Stimulated activated CD8-positive, alpha-beta memory T cell treated with anti-CD3 and anti-CD28 coated beads, Interleukin-7, amount 100 ng/mL, for 48 hours (primary cell): ENCODE data around the gene PLEKHM2.

Experiments used
- DNase-seq, 2 donors: peaks; one replicate each; pipeline ENCODE4 v3.0.0-alpha.2; 2020; ENCODE audit warnings: low read depth in 1 of 2; ENCODE audit errors: extremely low read depth in 1 of 2

PLEKHM2 gene

DNA sequence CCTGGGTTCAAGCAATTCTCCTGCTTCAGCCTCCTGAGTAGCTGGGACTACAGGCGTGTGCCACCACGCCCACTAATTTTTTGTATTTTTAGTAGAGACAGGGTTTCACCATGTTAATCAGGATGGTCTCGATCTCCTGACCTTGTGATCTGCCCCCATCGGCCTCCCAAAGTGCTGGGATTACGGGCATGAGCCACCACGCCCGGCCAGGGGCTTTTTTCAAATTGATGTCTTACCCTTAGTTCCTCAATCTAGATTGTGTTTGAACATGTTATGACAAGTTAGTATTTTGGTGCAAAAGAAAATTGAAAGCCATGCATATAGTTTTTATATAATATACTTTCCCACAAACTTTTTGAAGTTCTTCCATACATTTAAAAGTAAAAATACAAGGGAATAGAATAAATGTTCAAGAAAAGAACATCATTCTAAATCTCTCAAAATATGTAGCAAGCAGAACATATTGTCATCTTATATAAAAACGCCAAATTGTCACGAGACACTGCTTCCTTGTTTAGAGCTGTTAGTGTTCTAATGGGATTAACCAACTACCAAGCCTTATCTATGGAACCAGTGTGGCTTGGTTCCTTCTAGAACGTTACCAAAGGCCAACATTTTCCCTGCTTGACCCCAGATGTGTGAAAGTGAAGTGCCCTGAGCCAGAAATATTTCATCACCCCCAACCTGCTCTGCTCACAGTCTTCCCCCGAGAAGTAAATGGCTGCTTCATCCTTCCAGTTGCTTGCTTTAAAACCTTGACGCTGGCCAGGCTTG lies 9.5 kb upstream of the PLEKHM2 start:
- no peak for DNase-seq

DNA sequence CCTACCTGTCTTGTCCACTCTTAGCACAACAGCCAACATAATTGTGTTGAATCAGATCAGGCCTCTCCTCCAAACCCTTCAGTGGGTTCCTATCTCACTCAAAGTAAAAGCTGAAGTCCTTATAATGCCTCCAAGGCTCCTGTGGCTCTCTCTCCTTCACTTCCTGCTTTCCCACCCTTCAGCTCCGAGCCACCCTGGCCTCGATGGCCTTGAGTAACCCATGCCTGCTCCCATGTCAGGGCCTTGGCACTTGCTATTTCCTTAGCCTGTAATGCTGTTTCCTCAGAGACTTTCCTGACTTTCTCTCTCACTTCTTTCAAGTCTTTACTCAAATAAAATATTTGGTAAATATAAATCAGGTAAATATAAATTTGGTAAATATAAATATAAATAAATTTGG lies 8.1 kb upstream of the PLEKHM2 start:
- DNase-seq = no peak

DNA sequence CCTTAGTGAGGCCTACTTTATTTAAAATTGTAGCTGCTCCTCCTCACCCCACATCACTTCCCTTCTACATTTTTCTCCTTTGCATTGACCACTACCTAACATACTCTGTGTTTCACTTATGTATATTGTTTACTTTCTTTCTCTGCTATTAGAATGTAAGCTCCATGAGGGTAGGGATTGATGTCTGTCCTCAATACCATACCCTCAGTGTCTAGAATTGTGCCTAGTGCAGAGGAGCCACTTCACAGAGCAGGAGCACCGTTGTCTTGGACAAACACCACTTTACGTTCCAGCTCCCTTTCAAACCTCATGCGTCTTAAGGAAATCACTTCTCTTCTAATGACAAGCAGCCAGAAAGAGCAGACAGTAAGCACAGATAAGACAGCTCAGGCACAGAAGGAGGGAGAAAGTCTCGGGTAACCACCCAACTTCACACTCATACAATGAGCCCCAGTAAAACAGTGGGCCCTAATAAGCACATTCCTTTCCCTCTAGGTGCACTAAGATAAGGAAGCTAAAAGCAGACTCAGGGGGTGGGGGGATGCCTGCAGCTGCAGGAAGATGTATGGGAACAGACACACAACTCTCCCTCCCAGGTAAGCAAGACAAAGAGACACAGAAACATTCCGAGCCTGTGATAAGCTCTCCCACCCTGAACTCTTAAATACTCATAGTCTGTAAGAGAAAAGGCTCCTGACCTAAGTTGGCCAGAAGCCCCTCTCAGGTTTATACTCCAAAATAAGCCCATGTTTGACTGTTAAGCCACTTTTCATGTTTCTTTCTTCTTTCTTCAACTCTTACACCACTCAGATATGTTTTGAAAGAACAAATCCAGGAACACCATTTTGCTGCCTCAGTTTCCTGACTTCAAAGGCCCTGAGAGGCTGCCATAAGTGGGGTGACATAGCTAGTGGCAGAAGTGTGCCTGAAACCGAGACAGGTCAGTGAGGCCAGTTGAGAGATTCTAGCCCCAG lies 7.1 kb upstream of the PLEKHM2 start:
- DNase-seq = no peak

GRCh38 chr1:15678578-15678977 lies 5.5 kb upstream of the PLEKHM2 start:
- no peak for DNase-seq

- DNase-seq = no peak
Measured at GRCh38 chr1:15680131-15680530, 4.0 kb upstream of the PLEKHM2 start.

DNA sequence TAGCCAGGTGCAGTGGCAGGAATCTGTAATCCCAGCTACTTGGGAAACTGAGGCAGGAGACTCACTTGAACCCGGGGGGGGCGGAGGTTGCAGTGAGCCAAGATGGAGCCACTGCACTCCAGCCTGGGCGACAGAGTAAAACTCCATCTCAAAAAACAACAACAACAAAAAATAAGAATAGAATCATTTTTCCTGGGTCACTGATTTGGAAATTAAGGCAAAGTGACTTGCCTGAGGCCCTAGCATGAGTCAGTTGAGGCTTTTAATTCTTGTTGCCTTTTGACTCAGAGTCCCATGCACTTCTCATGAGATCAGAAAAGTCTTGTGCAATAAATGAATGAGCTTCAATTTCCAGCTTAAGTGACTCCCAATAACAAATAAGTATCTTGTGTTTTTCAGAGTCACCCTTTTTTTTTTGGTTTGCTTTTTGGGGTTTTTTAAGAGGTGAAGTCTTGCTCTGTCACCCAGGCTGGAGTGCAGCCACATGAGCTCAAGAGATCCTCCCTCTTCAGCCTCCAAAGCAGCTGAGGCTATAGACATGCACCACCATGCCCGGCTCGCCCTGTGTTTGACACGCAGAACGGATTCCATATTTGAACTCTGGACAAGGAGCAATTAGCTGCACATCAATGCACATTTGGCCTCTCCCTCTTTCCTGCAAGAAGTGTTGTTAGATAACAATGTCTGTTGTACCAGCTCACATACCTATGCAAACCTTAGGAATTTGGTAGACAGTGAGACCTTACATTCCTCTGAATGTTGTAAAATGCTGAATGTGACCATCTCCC lies 3.4 kb upstream of the PLEKHM2 start:
- no peak for DNase-seq

DNA sequence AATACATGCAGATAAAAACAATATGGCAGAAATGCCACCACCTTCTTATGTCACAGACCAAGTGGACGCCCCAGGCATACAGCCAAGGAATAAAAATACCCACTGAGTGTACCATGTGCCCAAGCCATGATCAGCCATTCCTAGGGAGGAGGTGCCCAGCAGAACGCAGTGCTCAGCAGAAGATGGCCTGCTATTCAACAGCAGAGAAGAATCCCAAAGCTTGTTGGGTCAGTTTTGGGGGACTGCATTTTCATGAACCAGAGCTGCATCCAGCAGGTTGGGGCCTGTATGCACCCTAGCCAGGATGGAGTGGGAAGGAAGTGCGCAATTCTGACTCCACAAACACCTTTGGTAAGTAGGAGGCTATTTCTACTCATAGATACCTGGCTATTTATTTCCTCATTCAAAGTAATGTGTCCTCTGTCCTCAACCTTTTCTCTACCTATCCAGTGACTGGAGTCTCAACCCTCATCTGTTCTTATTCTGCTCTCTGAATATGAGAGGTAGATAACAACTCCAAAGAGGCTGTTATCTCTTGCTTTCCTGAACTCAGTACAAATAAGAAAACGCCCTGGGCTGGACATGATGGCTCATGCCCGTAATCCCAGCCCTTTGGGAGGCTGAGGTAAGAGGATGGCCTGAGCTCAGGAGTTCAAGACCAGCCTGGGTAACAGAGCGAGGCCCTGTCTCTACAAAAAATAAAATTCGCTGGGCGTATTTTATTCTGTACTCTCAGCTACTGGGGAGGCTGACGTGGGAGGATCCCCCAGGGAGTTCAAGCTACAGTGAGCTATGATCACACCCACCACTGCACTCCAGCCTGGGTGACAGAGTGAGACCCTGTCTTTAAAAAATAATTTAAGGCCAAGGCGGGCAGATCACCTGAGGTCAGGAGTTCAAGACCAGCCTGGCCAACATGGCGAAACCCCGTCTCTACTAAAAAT lies 2.5 kb upstream of the PLEKHM2 start:
- no peak for DNase-seq

- DNase-seq = no peak
Measured at GRCh38 chr1:15682936-15683341, 1.2 kb upstream of the PLEKHM2 start.

GRCh38 chr1:15683345-15684039 lies 628 bp upstream of the PLEKHM2 start:
- no peak for DNase-seq

GRCh38 chr1:15684468-15685291 lies 560 bp downstream of the PLEKHM2 start:
- peak in 1 of 2 donors; percentile 5 for DNase-seq

DNA sequence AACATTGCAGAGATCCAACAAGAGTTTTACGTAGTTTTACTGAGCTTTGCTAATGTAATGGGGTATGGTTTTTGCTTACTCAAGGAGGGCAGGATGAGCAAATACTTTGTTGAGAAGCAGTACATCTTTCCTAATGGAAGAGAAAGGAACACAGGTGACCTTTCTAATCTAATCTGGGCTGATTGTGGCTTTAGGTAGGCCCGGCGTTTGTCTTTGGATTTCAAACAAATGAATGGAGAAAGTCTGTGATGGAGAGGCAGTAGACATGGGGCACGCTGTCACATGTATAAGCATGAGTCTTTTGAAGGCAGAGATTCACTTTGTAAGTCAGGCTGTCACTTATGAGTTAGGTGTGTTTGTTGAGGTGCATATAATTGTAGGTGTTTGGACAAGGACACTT lies 1.7 kb downstream of the PLEKHM2 start:
- DNase-seq = no peak

- DNase-seq = no peak
Measured at GRCh38 chr1:15687446-15687845, 3.3 kb downstream of the PLEKHM2 start.

DNA sequence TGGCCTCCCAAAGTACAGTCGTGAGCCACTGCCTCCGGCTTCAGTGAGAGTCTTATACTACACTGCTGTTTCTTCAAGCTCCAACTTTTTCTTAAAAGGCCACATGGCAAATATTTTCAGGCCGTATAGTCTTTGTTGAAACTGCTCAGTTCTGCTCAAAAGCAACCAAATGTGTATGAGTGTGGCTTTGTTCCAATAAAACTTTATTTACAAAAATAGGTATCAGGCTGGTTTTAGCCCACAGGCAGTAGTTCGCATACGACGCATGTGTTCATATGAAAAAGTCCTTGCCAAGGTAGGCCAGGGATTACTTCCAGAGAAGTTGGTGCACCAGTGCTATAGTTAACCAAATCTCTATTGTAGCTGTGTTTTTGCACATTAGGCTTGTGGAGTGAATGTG lies 6.2 kb downstream of the PLEKHM2 start:
- no peak for DNase-seq

GRCh38 chr1:15691434-15692032 lies 7.4 kb downstream of the PLEKHM2 start:
- no peak for DNase-seq

GRCh38 chr1:15692121-15692682 lies 8.1 kb downstream of the PLEKHM2 start:
- no peak for DNase-seq

DNA sequence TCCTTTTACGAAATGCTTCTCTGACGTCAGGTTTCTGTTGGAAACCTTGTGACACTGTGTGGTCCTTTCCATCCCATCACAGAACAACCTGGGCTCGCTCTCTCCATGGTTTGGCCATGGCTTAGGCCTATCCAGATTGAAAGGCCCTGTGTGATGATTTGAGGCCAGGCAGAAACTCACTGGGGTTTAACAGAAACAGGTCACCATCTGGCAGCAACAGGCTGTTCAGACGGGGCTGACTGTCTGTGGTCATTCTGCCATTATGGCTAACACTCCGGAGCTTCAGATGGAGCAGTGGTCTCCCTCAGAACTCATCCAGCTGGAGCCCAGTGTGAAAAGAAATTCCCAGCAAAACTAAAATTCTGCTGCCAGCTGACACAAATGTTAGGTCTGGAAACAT lies 9.3 kb downstream of the PLEKHM2 start:
- DNase-seq = no peak

- peak in 1 of 2 donors; percentile 17 for DNase-seq
Measured at GRCh38 chr1:15696956-15697521, 12.9 kb downstream of the PLEKHM2 start.
